Raji (cell line): ENCODE data around the gene FGF18.

Source experiments
- POLR2A ChIP-seq: IDR thresholded peaks from 2 replicates; pipeline ENCODE4 v1.6.1; 2011; ENCODE audit warnings: low read depth, low read length, control low read depth; ENCODE audit not compliant: insufficient read depth

FGF18 gene, protein sequence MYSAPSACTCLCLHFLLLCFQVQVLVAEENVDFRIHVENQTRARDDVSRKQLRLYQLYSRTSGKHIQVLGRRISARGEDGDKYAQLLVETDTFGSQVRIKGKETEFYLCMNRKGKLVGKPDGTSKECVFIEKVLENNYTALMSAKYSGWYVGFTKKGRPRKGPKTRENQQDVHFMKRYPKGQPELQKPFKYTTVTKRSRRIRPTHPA

DNA sequence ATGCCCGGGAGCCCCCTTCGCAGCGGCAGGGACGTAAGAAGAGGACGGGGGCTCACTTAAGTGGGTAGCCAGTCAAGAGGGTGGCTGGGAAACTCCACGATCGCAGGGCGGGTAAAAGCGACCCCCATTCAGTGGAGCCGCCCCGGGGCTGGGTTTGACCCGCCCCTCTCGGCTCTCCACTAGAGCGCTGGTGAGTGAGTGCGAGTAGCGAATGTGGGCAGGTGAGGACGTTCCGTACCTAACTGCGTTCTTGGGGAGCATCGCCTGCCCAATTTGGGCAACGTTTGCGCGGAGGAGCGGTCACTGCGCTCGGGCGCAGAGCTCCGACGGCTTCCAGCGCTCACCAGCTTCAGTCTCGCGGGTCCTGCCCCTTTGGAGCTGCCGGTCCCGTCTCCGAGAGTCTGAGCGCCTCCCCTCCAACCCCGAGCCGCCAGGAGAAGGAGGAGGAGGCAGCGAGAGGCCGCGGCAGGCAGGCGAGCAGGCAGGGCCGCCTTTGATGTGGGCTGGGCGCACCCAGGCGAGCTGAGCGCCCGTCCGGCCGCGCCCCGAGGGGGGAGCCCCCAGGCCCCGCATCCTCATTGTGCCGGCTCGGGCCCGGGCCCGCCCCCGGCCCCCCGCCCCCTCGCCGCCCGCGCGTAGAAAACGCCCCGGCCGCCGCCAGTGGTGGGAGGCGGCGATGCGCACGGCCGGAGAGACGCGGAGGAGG is at the start of gene FGF18:
FGF18 (plus strand) TSS at position 666 of the 706 bp plus-strand sequence. CDS start 553 bp downstream, outside the sequence.
- TF ChIP-seq POLR2A, result no peak

DNA sequence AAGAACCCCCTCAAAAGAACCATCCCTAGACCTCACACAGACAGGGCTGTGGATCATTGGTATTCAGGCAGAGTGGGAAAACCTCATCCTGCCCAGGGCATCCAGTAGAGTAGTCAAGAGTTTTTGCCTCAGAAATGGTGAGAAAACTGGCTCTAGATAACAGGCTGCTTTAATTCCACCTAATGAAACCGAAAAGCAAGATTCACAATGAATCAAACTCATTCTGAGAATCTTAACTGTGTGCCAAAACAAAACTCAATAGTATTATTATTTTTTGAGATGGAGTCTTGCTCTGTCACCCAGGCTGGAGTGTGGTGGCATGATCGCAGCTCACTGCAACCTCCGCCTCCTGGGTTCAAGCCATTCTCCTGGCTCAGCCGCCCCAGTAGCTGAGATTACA is 49.5 kb upstream of the FGF18 start:
- TF ChIP-seq POLR2A, result no peak

DNA sequence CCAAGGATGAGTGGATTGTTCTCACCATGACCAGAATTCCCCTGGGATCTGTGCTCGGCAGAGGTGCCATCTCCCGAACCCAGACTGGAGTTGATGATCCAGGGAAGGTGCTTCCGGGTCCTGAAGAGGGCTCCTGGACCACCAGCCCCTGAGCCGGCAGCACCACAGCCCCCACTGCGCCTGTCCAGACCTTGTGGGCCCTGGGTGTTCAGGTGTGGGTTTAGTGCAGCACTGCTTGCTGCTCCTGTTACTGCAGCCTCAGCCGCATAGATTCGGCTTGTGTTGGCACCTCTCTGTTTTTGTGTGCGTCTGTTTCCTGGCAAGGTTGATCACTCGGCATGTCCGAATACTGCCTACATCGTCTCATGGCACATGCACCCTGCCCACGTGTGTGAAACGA is 48.1 kb upstream of the FGF18 start:
- no peak for TF ChIP-seq POLR2A

DNA sequence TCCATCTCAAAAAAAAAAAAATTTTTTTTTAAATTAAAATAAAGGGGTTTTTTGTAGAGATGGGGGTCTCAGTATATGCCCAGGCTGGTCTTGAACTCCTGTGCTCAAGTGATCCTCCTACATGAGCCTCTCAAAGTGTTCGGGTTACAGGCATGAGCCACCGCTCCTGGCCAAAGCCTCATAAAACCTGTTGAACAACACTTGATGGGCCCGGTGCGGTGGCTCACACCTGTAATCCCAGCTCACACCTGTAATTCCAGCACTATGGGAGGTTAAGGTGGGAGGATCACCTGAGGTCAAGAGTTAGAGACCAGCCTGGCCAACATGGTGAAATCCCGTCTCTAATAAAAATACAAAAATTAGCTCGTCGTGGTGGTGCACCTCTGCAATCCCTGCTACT is 39.5 kb upstream of the FGF18 start:
- no peak for TF ChIP-seq POLR2A

DNA sequence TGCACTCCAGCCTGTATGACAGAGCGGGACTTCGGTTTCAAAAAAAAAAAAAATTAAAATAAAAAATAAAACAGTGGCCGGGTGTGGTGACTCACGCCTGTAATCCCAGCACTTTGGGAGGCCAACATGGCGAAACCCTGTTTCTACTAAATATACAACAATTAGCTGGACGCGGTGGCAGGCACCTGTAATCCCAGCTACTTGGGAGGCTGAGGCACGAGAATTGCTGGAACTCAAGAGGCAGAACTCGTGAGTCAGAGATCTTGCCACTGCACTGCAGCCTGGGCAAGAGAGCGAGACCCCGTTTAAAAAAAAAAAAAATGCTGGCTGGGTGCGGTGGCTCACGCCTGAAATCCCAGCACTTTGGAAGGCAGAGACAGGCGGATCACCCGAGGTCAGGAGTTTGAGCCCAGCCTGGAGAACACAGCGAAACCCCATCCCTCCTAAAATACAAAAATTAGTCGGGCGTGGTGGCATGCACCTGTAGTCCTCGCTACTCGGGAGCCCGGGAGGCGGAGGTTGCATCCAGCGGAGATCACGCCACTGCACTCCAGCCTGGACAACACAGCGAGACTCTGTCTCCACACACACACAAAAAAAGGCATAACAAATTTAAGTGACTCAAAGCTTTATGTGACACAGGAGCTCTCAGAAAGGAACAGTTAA is 33.3 kb upstream of the FGF18 start:
- no peak for TF ChIP-seq POLR2A

DNA sequence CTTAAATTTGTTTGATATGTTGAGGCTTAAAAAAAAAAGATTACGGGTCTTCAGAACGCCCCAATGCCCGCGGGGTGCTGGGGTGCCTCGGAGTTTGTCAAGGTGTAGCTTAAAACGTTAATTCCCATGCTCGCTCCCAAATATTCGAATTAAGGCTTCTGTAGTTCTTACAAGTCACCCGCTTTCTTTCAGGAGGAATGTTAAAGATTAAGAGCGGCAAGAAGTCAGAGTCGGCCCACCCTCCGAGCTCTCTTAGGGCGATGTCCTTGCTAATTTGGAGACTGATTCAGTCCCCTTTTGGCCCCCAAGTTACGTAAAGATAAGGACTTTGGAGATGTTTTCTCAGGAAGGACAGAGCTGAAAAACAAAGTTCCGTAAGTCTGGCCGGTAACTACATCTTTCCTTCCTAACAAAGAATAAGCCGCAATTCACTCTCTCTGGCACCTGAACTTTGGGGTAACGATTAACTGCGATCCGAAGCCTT is 32.5 kb upstream of the FGF18 start:
- TF ChIP-seq POLR2A, result no peak

DNA sequence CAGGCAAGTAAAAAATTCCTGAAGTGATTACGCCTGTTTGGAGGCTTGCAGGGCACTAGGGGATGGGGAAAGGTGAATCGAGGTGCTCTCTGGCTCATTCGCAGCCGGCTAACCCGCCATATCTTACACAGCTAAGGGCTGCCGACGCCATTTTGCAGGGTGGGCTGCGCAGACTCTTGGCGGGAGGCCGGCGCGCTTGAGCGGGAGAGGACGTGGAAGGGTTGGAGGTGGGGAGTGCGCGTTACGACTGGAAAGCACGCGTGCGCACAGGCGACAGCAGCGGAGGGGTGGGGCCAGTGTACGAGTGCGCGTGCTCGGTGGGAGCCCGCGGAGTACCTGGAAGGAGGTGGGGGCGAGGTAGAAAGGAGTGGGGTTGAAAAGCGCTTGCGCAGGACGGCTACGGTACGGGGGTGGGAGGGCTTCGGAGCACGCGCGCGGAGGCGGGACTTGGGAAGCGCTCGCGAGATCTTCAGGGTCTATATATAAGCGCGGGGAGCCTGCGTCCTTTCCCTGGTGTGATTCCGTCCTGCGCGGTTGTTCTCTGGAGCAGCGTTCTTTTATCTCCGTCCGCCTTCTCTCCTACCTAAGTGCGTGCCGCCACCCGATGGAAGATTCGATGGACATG is 32.0 kb upstream of the FGF18 start, which contains the start of gene NPM1:
NPM1 (plus strand) TSS at position 505 of the 625 bp plus-strand sequence; CDS start at position 605, 100 bp downstream.
- peak; percentile 94 for TF ChIP-seq POLR2A

DNA sequence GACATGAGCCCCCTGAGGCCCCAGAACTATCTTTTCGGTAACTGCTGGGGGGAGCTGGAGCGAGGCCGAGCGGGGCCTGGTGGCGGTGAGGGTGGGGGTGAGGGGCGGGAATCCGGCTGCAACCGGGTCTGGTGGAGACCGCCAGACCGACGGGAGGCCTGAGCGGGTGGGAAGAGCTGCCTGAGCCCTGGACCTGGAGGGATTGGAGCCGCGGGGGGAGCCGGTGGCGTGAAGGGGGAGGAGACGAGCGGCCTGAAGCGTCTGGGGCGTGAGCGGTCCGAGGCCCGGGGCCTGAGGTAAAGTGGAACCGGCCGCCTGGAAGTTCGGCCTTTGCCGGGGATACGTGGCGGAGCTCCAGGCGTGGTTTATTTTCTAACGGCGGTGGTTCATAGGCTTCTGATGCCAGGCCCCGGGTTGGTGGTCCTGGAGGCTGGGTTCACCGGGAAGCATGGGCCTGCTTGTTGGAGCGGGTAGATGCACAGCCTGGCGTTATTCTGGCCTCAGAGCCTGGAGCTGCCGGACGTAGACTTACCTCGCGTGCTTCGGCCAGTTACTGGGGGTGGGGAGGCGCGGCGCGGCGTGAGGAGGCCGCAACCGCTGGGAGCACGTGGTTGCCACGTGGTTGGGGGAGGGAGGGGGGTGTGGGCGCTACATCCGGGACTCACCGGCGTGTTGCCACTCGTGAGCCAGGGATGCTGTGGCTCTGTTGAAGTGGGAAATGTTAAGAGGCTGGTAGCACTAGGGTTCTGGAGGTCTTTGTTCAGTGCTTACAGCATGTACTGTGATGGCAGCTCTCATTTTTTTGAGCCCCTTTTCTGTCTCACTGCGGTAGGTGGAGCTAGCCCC is 31.3 kb upstream of the FGF18 start:
- peak; percentile 23; the same call in 1 of the 2 replicates for TF ChIP-seq POLR2A

DNA sequence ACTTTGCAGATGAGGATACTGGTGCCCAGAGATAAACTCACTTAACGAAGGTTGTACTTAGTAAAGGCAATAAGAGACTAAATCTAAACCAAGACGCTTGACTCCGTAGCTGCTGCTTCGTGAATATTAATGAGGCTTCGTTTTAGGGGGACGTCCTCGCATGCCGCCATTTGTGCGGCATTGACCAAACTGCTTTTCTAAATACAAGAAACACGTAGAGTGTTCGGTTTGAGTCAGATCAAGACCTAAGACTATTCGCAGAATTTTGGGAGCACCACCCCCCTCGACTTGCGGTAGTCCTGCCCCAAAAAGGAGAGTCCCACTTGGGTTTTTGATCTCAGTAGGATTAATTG is 30.7 kb upstream of the FGF18 start:
- no peak for TF ChIP-seq POLR2A

DNA sequence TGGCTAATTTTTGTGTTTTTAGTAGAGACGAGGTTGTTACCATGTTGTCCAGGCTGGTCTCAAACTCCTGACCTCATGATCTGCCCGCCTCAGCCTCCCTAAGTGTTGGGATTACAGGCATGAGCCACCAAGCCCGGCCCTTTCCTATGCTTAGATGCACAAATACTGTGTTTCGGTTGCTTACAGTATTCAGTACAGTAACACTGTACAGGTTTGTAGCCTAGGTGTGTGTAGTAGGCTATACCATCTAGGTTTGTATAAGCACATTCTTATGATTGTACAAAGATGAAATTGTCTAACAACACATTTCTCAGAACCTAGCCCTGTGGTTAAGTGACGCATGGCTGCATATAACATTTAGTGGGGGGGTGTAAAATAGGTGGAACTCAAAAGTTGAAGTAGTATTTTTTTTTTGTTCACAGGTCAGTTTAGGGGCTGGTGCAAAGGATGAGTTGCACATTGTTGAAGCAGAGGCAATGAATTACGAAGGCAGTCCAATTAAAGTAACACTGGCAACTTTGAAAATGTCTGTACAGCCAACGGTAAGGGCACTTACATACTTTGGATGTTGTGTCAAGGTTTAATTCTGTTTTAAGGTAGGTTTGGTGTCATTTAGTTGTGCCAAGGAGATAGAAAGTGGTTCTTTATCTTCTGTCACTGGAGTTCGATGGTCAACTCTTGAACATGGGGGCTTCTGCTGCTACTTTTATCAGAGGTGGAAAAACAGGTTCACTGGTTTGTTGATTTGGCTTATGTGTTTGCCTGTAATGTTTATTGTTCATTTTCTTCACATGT is 28.4 kb upstream of the FGF18 start:
- TF ChIP-seq POLR2A, result no peak

DNA sequence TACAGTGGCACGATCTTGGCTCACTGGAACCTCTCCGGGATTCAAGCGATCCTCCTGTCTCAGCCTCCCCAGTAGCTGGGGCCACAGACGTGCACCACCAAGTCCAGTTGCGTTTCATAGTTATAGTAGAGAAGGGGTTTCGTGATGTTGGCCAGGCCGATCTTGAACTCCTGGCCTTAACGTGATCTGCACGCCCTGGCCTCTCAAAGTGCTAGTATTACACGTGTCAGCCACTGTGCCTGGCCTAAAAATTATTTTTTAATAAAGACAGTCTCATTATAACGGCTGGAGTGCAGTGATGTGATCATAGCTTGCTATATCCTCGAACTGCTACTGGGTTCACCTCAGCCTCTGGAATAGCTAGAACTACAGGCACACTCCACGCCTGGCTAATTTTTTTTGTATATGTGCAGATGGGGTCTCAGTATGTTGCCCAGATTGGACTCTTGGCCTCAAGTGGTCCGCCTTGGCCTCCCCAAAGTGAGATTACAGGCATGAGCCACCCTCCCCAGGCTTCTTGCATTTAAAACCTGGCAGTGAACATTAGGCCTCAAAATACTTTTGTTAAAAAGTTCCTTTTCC is 27.4 kb upstream of the FGF18 start:
- no peak for TF ChIP-seq POLR2A

DNA sequence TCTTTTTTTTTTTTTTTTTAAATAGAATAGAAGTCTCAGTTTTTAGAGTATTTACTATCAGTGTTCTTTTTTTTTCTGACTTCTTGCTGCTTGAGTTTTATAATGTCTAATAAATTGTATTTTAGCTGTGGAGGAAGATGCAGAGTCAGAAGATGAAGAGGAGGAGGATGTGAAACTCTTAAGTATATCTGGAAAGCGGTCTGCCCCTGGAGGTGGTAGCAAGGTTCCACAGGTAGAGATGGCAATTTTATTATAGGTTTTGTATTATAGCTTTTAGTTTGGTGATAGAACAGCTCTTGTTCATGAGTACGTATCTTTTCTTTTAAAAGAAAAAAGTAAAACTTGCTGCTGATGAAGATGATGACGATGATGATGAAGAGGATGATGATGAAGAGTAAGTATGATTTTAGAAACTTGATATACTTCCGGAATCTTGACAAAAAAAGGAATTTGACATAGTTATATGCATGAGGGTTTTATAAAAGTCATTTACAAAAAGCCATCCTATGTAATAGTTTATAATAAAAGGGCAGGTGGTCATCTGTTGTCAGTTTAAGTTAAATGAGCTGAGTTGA is 26.8 kb upstream of the FGF18 start:
- TF ChIP-seq POLR2A, result no peak

DNA sequence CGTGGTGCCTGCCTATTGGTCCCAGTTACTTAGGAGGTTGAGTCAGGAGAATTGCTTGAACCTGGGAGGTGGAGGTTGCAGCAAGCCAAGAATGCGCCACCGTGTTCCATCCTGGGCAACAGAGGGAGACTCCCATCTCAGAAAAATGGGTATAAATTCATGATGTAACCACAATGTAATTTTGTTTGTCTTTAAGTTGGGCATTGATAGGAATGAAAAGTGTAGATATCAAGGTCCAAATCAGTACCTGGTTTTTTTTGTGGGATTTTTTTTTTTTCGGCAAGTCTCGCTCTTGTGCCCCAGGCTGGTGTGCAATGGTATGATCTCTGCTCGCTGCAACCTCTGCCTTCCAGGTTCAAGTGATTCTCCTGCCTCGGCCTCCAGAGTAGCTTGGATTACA is 24.4 kb upstream of the FGF18 start:
- TF ChIP-seq POLR2A, result no peak
